ENCODE measurements around the gene CAMKV. TPM values are rescaled to one million over a fixed set of nuclear protein-coding genes. Genes with fewer than 3 reads are reported as not detected.

Gene CAMKV
- total RNA-seq, 1 donor: not detected

DNA sequence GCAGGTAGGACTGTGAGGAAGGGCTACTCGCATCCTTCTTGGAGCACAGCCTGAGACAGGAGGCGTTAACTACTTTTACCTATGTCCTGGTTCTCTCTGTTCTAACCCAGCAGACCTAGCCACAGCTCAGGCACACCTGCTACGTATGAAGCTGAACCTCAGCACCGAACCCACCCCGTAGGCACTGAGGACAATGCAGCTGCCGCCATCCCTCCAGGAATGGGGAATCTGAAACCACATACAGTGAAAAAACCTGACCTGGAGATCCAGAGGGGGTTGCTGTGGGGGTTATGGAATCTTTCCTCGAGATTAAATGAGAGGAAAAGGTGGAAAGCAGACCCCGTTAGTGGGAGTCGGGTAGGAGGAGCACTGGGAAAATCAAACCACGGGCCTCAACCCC lies 19.6 kb upstream of the CAMKV start:
- DNase-seq (ENCODE audit: low read depth): no peak
- H3K4me3 ChIP-seq (ENCODE audit: low read depth, low read length): no peak overlapping the region
- TF ChIP-seq, protein P1, sequence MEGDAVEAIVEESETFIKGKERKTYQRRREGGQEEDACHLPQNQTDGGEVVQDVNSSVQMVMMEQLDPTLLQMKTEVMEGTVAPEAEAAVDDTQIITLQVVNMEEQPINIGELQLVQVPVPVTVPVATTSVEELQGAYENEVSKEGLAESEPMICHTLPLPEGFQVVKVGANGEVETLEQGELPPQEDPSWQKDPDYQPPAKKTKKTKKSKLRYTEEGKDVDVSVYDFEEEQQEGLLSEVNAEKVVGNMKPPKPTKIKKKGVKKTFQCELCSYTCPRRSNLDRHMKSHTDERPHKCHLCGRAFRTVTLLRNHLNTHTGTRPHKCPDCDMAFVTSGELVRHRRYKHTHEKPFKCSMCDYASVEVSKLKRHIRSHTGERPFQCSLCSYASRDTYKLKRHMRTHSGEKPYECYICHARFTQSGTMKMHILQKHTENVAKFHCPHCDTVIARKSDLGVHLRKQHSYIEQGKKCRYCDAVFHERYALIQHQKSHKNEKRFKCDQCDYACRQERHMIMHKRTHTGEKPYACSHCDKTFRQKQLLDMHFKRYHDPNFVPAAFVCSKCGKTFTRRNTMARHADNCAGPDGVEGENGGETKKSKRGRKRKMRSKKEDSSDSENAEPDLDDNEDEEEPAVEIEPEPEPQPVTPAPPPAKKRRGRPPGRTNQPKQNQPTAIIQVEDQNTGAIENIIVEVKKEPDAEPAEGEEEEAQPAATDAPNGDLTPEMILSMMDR (IDR thresholded peaks at IDR 0.05; ENCODE audit: insufficient read depth, low read length): no peak

DNA sequence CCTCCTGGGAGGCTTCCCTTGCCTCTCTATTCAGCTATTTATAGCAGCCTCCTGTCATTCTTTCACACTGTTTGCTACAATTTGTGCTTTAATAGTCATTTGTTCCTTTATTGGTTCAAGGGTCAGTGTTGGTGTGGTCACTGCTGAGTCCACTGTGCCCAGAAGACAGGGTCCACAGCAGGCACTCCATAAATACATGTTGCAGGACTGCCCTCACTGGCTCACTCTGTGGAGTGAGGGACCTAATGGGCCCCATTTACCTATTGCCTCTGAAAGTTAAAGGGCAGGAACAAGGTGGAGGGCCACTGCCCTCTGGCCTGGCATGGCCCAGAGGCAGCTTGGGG lies 17.2 kb upstream of the CAMKV start:
- no peak overlapping the region for H3K4me3 ChIP-seq (ENCODE audit: low read depth, low read length)
- DNase-seq (ENCODE audit: low read depth): no peak
- TF ChIP-seq, protein P1 (IDR thresholded peaks at IDR 0.05; ENCODE audit: insufficient read depth, low read length): no peak

DNA sequence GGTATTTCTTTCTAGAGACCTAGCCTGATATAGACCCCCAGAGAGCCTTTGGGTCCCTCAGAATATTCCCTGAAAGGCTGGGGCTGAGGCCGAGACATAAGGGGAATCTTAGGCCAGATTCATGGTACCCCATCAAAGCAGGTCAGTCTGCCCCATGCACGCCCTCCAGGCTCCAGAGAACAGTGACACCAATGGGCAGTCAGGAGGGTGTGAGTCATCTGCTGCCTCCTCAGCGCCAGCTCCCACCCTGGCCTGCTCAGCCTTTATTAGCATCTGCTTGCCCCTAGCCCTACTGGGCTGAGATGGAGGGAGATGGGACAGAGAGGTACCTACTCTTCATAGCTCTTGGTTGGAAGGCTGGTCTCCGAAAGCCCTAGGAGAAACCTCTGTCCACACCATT lies 14.3 kb upstream of the CAMKV start:
- no peak overlapping the region for H3K4me3 ChIP-seq (ENCODE audit: low read depth, low read length)
- no peak for DNase-seq (ENCODE audit: low read depth)
- TF ChIP-seq, protein P1 (IDR thresholded peaks at IDR 0.05; ENCODE audit: insufficient read depth, low read length): no peak

DNA sequence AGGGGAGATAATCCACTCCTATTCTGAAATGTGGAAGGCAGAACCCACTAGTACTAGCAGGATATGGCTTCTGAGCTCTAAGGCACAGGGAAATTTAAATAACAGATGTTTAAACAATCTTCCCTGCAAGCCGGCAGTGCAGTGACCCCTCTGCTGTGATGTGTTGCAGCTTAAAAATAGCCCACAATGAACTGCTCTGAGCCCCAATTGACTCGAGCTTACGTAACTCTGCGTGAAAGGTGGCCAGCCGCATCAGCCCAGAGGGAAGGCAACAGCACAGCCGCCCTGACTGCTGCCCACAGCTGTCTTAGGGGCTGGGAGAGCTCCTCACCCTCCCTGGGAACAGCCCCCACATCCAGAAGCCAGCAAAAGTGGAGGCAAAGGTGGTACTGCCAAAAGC lies 12.5 kb upstream of the CAMKV start:
- DNase-seq (ENCODE audit: low read depth): peak; percentile 34
- no peak overlapping the region for H3K4me3 ChIP-seq (ENCODE audit: low read depth, low read length)
- TF ChIP-seq, protein P1 (IDR thresholded peaks at IDR 0.05; ENCODE audit: insufficient read depth, low read length): no peak

DNA sequence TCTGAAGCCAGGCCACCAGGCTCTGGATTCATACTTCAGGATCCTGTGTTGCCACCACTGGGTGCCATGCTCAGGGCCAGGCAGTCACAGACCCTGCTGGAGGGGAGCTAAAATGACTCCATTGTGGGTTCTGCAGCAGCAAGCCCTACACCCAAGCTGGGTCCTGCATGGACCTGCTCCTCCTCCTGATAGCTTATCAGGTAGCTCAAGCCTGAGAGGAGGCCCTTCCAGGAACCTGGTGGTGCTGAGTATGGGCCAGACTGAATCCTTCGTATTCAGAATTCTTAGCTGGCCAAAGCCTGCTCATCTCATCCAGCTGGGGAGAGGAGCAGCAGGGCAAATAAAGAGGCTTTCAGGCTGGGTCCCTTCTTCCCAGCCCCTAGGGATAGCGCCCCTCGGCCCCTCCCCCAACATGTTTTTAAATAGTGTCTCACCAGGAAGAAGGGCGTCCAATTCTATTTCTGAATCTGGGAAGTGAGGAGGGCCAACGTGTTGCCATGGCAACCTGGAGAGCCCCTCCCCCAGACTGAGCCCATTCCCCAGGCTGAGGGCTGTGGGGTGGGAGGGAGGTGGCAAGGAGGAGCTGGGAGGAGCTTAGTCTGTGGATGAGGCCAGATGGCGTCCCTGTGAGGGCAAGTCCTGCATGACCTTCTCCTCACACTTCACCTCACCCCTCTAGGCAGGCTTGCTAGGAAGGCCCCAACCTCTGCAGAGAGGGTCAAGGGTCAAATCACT lies 11.0 kb upstream of the CAMKV start:
- TF ChIP-seq, protein P1 (IDR thresholded peaks at IDR 0.05; ENCODE audit: insufficient read depth, low read length): no peak

DNA sequence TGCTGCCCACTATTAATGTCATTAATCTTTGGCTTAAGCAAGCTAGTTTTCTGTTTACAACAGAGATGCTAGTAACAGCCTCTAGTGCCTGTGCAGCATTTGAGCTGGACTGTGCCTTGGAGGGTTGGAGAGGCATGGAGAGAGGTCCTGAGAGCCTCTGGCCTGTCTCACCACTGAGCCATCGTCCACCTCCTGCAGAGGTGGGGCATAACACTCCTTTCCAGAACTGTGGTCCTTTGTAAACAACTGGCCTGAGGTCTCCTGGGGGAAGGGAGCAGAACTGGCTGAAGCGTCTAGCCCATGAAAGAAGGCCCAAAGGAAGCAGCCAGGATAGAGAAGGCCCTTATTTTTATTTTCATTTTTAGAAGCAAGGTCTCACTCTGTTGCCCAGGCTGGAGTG lies 10.0 kb upstream of the CAMKV start:
- TF ChIP-seq, protein P1 (IDR thresholded peaks at IDR 0.05; ENCODE audit: insufficient read depth, low read length): no peak
- H3K4me3 ChIP-seq (ENCODE audit: low read depth, low read length): no peak overlapping the region
- DNase-seq (ENCODE audit: low read depth): no peak

More for the DNA sequence above, 11.0 kb upstream of the CAMKV start:
- no peak overlapping the region for H3K4me3 ChIP-seq (ENCODE audit: low read depth, low read length)
- DNase-seq (ENCODE audit: low read depth): no peak

DNA sequence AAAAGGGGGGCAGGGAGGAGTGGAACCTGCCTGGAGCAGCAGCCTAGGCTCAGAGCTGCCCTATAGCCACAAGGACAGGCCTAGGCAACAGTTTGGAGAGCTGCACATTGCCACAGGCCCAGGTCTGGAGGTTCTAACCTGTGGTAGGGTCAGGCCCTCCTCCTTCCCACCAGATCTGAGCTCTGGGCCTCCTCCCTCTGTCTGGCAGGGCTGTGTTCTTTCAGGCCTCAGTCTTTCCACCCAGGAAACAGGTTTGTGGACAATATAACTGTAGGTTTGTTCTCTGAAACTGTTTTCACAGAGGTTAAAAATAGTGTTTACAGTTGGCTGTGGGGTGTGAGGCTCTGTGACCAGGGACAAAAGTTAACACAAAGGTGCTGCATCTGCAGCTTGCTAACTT lies 9.0 kb upstream of the CAMKV start:
- H3K4me3 ChIP-seq (ENCODE audit: low read depth, low read length): no peak overlapping the region
- TF ChIP-seq, protein P1 (IDR thresholded peaks at IDR 0.05; ENCODE audit: insufficient read depth, low read length): no peak
- no peak for DNase-seq (ENCODE audit: low read depth)
